Karpas-422 (cell line): ENCODE measurements around the gene LARGE1. TPM values are rescaled to one million over a fixed set of nuclear protein-coding genes. Genes with fewer than 3 reads are reported as not detected.

Source experiments
- DNase-seq: peaks from one replicate; pipeline ENCODE4 v3.0.0-alpha.2; 2015
- H2AFZ ChIP-seq: fragments of 200-600 bp; sonication (generic); 2 replicates; pipeline ENCODE4 v1.6.1; 2014; ENCODE audit warnings: antibody characterized with exemption, low read length, mixed read lengths
- H3K27ac ChIP-seq: fragments of 200-600 bp; sonication (generic); 2 replicates; pipeline ENCODE4 v1.5.1; 2014; ENCODE audit warnings: mild to moderate bottlenecking, low read length, moderate library complexity
- H3K27me3 ChIP-seq: fragments of 200-600 bp; sonication (generic); 2 replicates; pipeline ENCODE4 v1.6.1; 2014; ENCODE audit warnings: low read length, mixed read lengths
- H3K36me3 ChIP-seq: fragments of 200-600 bp; sonication (generic); 2 replicates; pipeline ENCODE4 v1.6.1; 2014; ENCODE audit warnings: low read length, mixed read lengths; ENCODE audit not compliant: insufficient read depth
- H3K4me1 ChIP-seq: fragments of 200-600 bp; sonication (generic); 2 replicates; pipeline ENCODE4 v1.6.1; 2014; ENCODE audit warnings: mild to moderate bottlenecking, low read length, mixed read lengths
- H3K4me2 ChIP-seq: fragments of 200-600 bp; sonication (generic); 2 replicates; pipeline ENCODE4 v1.6.1; 2014; ENCODE audit warnings: low read length, low read depth, mild to moderate bottlenecking; ENCODE audit not compliant: poor library complexity, severe bottlenecking
- H3K4me3 ChIP-seq: fragments of 200-600 bp; sonication (generic); 2 replicates; pipeline ENCODE4 v1.5.1; 2014; ENCODE audit warnings: mild to moderate bottlenecking, antibody characterized with exemption, low read length, mixed read lengths
- H3K79me2 ChIP-seq: fragments of 200-600 bp; sonication (generic); 2 replicates; pipeline ENCODE4 v1.6.1; 2014; ENCODE audit warnings: mild to moderate bottlenecking, low read length, mixed read lengths
- H3K9ac ChIP-seq: fragments of 200-600 bp; sonication (generic); 2 replicates; pipeline ENCODE4 v1.6.0; 2014; ENCODE audit warnings: low read length
- H3K9me2 ChIP-seq: fragments of 200-600 bp; sonication (generic), shearing (Covaris generic); replicated peaks from 2 replicates; pipeline ENCODE4 v1.6.0; 2014; ENCODE audit warnings: mild to moderate bottlenecking, low read length, moderate library complexity; ENCODE audit not compliant: insufficient read depth
- H3K9me3 ChIP-seq: fragments of 300-700, 200-600 bp; sonication (generic); 2 replicates; pipeline ENCODE4 v1.6.1; 2014; ENCODE audit warnings: low read length, mixed read lengths
- H4K20me1 ChIP-seq: fragments of 200-600 bp; sonication (generic); 2 replicates; pipeline ENCODE4 v1.6.1; 2014; ENCODE audit warnings: mild to moderate bottlenecking, antibody characterized with exemption, low read length, low read depth; ENCODE audit not compliant: insufficient read depth
- total RNA-seq: library from RNA; depleted of rRNA; stranded (reverse); fragments of >200 nt; shearing (Covaris generic); gene quantifications from 2 replicates; pipeline ENCODE4 v1.2.3, GENCODE V29; 2014; ENCODE audit warnings: low replicate concordance

The LARGE1 gene
- total RNA-seq, 1 experiment from 2014 or later = 0.15 TPM

- Histone ChIP-seq H4K20me1 (no peaks in the 10 kb centered on the region), H3K9ac (no peak overlapping the region), H3K4me3 (no peak overlapping the region), H3K79me2 (no peaks in the 10 kb centered on the region), H2AFZ (no peak overlapping the region), H3K36me3 (no peaks in the 10 kb centered on the region), H3K9me3 (no peaks in the 10 kb centered on the region), H3K4me1 (no peaks in the 10 kb centered on the region), H3K9me2 (no peaks in the 10 kb centered on the region), H3K27me3 (no peaks in the 10 kb centered on the region), H3K4me2 (no peak overlapping the region), H3K27ac (no peak overlapping the region)
- DNase-seq = no peak
These were observed 123.8 kb downstream of the LARGE1 start for GRCh38 chr22:33796494-33796893.

- DNase-seq = no peak
- Histone ChIP-seq H3K79me2 (no peaks in the 10 kb centered on the region), H3K4me1 (no peaks in the 10 kb centered on the region), H3K27me3 (no peaks in the 10 kb centered on the region), H3K4me3 (no peak overlapping the region), H2AFZ (no peak overlapping the region), H3K27ac (no peak overlapping the region), H3K9ac (no peak overlapping the region), H3K9me3 (no peaks in the 10 kb centered on the region; the same call in 1 of the 2 replicates), H3K36me3 (no peaks in the 10 kb centered on the region), H3K9me2 (no peaks in the 10 kb centered on the region), H3K4me2 (no peak overlapping the region), H4K20me1 (no peaks in the 10 kb centered on the region)
These were observed 126.8 kb downstream of the LARGE1 start for GRCh38 chr22:33793475-33793874.

GRCh38 chr22:33792832-33793231 lies 127.4 kb downstream of the LARGE1 start:
- H3K79me2 ChIP-seq = no peaks in the 10 kb centered on the region
- H3K36me3 ChIP-seq = no peaks in the 10 kb centered on the region
- H4K20me1 ChIP-seq = no peaks in the 10 kb centered on the region
- H3K4me3 ChIP-seq = no peak overlapping the region
- H3K9ac ChIP-seq = no peak overlapping the region
- H3K27ac ChIP-seq = no peak overlapping the region
- H3K9me3 ChIP-seq = no peaks in the 10 kb centered on the region; the same call in 1 of the 2 replicates
- H3K27me3 ChIP-seq = no peaks in the 10 kb centered on the region
- no peak overlapping the region for H3K4me2 ChIP-seq
- H3K4me1 ChIP-seq = no peaks in the 10 kb centered on the region
- no peaks in the 10 kb centered on the region for H3K9me2 ChIP-seq
- H2AFZ ChIP-seq = no peak overlapping the region
- DNase-seq = no peak

GRCh38 chr22:33789690-33790253 lies 130.5 kb downstream of the LARGE1 start:
- Histone ChIP-seq H3K27me3 (no peaks in the 10 kb centered on the region), H3K27ac (no peak overlapping the region), H3K4me1 (no peaks in the 10 kb centered on the region)

GRCh38 chr22:33788927-33789326 lies 131.3 kb downstream of the LARGE1 start:
- Histone ChIP-seq H4K20me1 (no peaks in the 10 kb centered on the region), H3K27ac (no peak overlapping the region), H3K9me3 (no peaks in the 10 kb centered on the region; the same call in 1 of the 2 replicates), H3K79me2 (no peaks in the 10 kb centered on the region), H3K4me3 (no peak overlapping the region), H3K36me3 (no peaks in the 10 kb centered on the region), H3K4me1 (no peaks in the 10 kb centered on the region), H2AFZ (no peak overlapping the region), H3K4me2 (no peak overlapping the region), H3K9me2 (no peaks in the 10 kb centered on the region), H3K9ac (no peak overlapping the region), H3K27me3 (no peaks in the 10 kb centered on the region)
- no peak for DNase-seq

More at GRCh38 chr22:33789690-33790253, 130.5 kb downstream of the LARGE1 start:
- DNase-seq = no peak
- no peak overlapping the region for H3K9ac ChIP-seq
- H4K20me1 ChIP-seq = no peaks in the 10 kb centered on the region
- no peaks in the 10 kb centered on the region for H3K36me3 ChIP-seq
- no peaks in the 10 kb centered on the region; the same call in 1 of the 2 replicates for H3K9me3 ChIP-seq
- H3K4me3 ChIP-seq = no peak overlapping the region
- H3K4me2 ChIP-seq = no peak overlapping the region
- no peak overlapping the region for H2AFZ ChIP-seq
- H3K9me2 ChIP-seq = no peaks in the 10 kb centered on the region
- no peaks in the 10 kb centered on the region for H3K79me2 ChIP-seq

GRCh38 chr22:33787645-33788456 lies 132.4 kb downstream of the LARGE1 start:
- Histone ChIP-seq H3K4me1 (no peaks in the 10 kb centered on the region), H3K9me2 (no peaks in the 10 kb centered on the region), H3K79me2 (no peaks in the 10 kb centered on the region), H3K27me3 (no peaks in the 10 kb centered on the region), H2AFZ (no peak overlapping the region), H3K4me2 (no peak overlapping the region), H3K9me3 (no peaks in the 10 kb centered on the region; the same call in 1 of the 2 replicates), H3K27ac (no peak overlapping the region), H3K9ac (no peak overlapping the region), H3K36me3 (no peaks in the 10 kb centered on the region), H4K20me1 (no peaks in the 10 kb centered on the region), H3K4me3 (no peak overlapping the region)
- DNase-seq = no peak

- no peak overlapping the region for H3K4me3 ChIP-seq
- H3K9me2 ChIP-seq = no peaks in the 10 kb centered on the region
- no peak overlapping the region for H3K27ac ChIP-seq
- H2AFZ ChIP-seq = no peak overlapping the region
- H3K27me3 ChIP-seq = no peaks in the 10 kb centered on the region
- no peak overlapping the region for H3K9ac ChIP-seq
- no peaks in the 10 kb centered on the region for H3K79me2 ChIP-seq
- no peaks in the 10 kb centered on the region for H4K20me1 ChIP-seq
- H3K9me3 ChIP-seq = no peaks in the 10 kb centered on the region; the same call in 1 of the 2 replicates
- no peak for DNase-seq
- H3K4me1 ChIP-seq = no peaks in the 10 kb centered on the region
- no peaks in the 10 kb centered on the region for H3K36me3 ChIP-seq
- no peak overlapping the region for H3K4me2 ChIP-seq
These were observed 134.1 kb downstream of the LARGE1 start for GRCh38 chr22:33786149-33786548.

GRCh38 chr22:33785283-33785968 lies 134.8 kb downstream of the LARGE1 start:
- Histone ChIP-seq H3K9me3 (no peaks in the 10 kb centered on the region; the same call in 1 of the 2 replicates), H4K20me1 (no peaks in the 10 kb centered on the region), H3K4me1 (no peaks in the 10 kb centered on the region), H3K79me2 (no peaks in the 10 kb centered on the region), H3K27ac (no peak overlapping the region), H3K4me3 (no peak overlapping the region), H2AFZ (no peak overlapping the region), H3K36me3 (no peaks in the 10 kb centered on the region), H3K9me2 (no peaks in the 10 kb centered on the region), H3K9ac (no peak overlapping the region), H3K4me2 (no peak overlapping the region), H3K27me3 (no peaks in the 10 kb centered on the region)
- DNase-seq = no peak
